Vagina (tissue), 2 donors: Measurements from ENCODE around the gene S100A12. TPM values are rescaled to one million over a fixed set of nuclear protein-coding genes. Genes with fewer than 3 reads are reported as not detected.

Experiments
- DNase-seq, 2 donors: peaks; one replicate each; pipeline ENCODE4 v3.0.0-alpha.2; 2017; ENCODE audit errors: extremely low spot score in 2 of 2
- H3K27ac ChIP-seq: fragments of 200-600 bp; sonication (generic); one replicate; pipeline ENCODE4 v1.5.1; 2019
- H3K27me3 ChIP-seq: fragments of 200-600 bp; sonication (generic); one replicate; pipeline ENCODE4 v1.5.1; 2019
- H3K36me3 ChIP-seq, 2 donors: fragments of 200-600 bp; sonication (generic); one replicate each; pipeline ENCODE4 v1.5.1; 2017 to 2019
- H3K4me1 ChIP-seq: fragments of 200-600 bp; sonication (generic); one replicate; pipeline ENCODE4 v1.5.1; 2019
- H3K4me3 ChIP-seq, 2 donors: fragments of 200-600 bp; sonication (generic); 1 replicate in 1 of 2; 2 replicates in 1 of 2; pipeline ENCODE4 v1.5.1; 2016 to 2019
- H3K9me3 ChIP-seq: fragments of 200-600 bp; sonication (generic); one replicate; pipeline ENCODE4 v1.5.1; 2019
- CTCF ChIP-seq, 3 experiments: fragments of 450-650 bp in 2 of 3; fragments of 200-600 bp in 1 of 3; sonication (generic) in 1 of 3; IDR thresholded peaks; one replicate each; pipeline ENCODE4 v1.5.1; 2017 to 2019; ENCODE audit warnings: antibody characterized with exemption in 3 of 3, mild to moderate bottlenecking in 2 of 3, moderate library complexity in 2 of 3
- POLR2A ChIP-seq, 2 donors: fragments of 450-650 bp; IDR thresholded peaks; one replicate each; pipeline ENCODE4 v1.6.1; 2017; ENCODE audit warnings: antibody characterized with exemption in 2 of 2, mild to moderate bottlenecking in 2 of 2, moderate library complexity in 2 of 2
- POLR2AphosphoS5 ChIP-seq, 2 donors: sonication (generic); formaldehyde crosslinking; IDR thresholded peaks; one replicate each; pipeline ENCODE4 v1.9.0; 2017; ENCODE audit warnings: antibody characterized with exemption in 2 of 2, mild to moderate bottlenecking in 2 of 2, low read depth in 1 of 2; ENCODE audit not compliant: insufficient read depth in 1 of 2
- intact Hi-C: fragments of 100-400 bp; cut with DNase I; formaldehyde crosslinking; loops from one replicate; pipeline ENCODE4 v1.15.1; 2023
- total RNA-seq: library from RNA; depleted of rRNA; stranded (reverse); fragments of >200 nt; gene quantifications from one replicate; pipeline ENCODE4 v1.2.3, GENCODE V29; 2016

Gene S100A12
- total RNA-seq, 1 donor from 2014 or later = 4.2 TPM

- Histone ChIP-seq H3K4me1 (no peaks in the 10 kb centered on the region), H3K27ac (no peak overlapping the region), H3K27me3 (no peaks in the 10 kb centered on the region), H3K9me3 (no peaks in the 10 kb centered on the region), H3K36me3 (no peaks in the 10 kb centered on the region), H3K4me3 (no peak overlapping the region)
- peak; percentile 72 for DNase-seq
- TF ChIP-seq POLR2A (IDR thresholded peaks at IDR 0.05) (no peak), CTCF (IDR thresholded peaks at IDR 0.05) (no peak), POLR2AphosphoS5 (IDR thresholded peaks at IDR 0.05; ENCODE audit: insufficient read depth in 1 of 2, low read depth in 1 of 2) (no peak)
- intact Hi-C loops = no loop called here
These were observed 22.7 kb upstream of the S100A12 start for GRCh38 chr1:153397924-153398651.

- H3K4me1 ChIP-seq = no peaks in the 10 kb centered on the region
- no peaks in the 10 kb centered on the region for H3K27me3 ChIP-seq
- TF ChIP-seq CTCF (IDR thresholded peaks at IDR 0.05) = no peak
- TF ChIP-seq POLR2AphosphoS5 (IDR thresholded peaks at IDR 0.05; ENCODE audit: insufficient read depth in 1 of 2, low read depth in 1 of 2) = no peak
- TF ChIP-seq POLR2A (IDR thresholded peaks at IDR 0.05) = no peak
- no peaks in the 10 kb centered on the region for H3K36me3 ChIP-seq
- H3K27ac ChIP-seq = no peak overlapping the region
- H3K9me3 ChIP-seq = no peaks in the 10 kb centered on the region
- intact Hi-C loops = no loop called here
- DNase-seq = peak in 1 of 2 donors; percentile 75
- H3K4me3 ChIP-seq = no peak overlapping the region
These were observed 21.9 kb upstream of the S100A12 start for GRCh38 chr1:153397051-153397923.

GRCh38 chr1:153396461-153396860 is 21.0 kb upstream of the S100A12 start:
- intact Hi-C loops = no loop called here
- DNase-seq = peak; percentile 61 to 69
- H3K27me3 ChIP-seq = no peaks in the 10 kb centered on the region
- TF ChIP-seq POLR2AphosphoS5 (IDR thresholded peaks at IDR 0.05; ENCODE audit: insufficient read depth in 1 of 2, low read depth in 1 of 2) (no peak), CTCF (IDR thresholded peaks at IDR 0.05) (no peak), POLR2A (IDR thresholded peaks at IDR 0.05) (no peak)
- H3K4me1 ChIP-seq = no peaks in the 10 kb centered on the region
- no peak overlapping the region for H3K4me3 ChIP-seq
- H3K27ac ChIP-seq = no peak overlapping the region
- no peaks in the 10 kb centered on the region for H3K36me3 ChIP-seq
- no peaks in the 10 kb centered on the region for H3K9me3 ChIP-seq

- H3K27ac ChIP-seq = peak overlapping the region; percentile 48
- H3K27me3 ChIP-seq = no peaks in the 10 kb centered on the region
- TF ChIP-seq CTCF (IDR thresholded peaks at IDR 0.05) (no peak), POLR2AphosphoS5 (IDR thresholded peaks at IDR 0.05; ENCODE audit: insufficient read depth in 1 of 2, low read depth in 1 of 2) (no peak), POLR2A (IDR thresholded peaks at IDR 0.05) (no peak)
- DNase-seq = peak; percentile 22 to 58
- H3K9me3 ChIP-seq = no peaks in the 10 kb centered on the region
- H3K4me3 ChIP-seq = no peak overlapping the region
- intact Hi-C loops = no loop called here
- H3K4me1 ChIP-seq = no peaks in the 10 kb centered on the region
- H3K36me3 ChIP-seq = no peaks in the 10 kb centered on the region
These were observed 20.4 kb upstream of the S100A12 start for GRCh38 chr1:153395776-153396175.
